SK-N-MC (cell line): Measurements from ENCODE around the gene EEF1A1.

Experiments
- EZH2 ChIP-seq: fragments of 200-600 bp; sonication (generic); IDR thresholded peaks from one replicate; pipeline ENCODE4 v1.6.1; 2017; ENCODE audit warnings: antibody characterized with exemption
- FOXP2 ChIP-seq: optimal IDR thresholded peaks from 2 replicates; pipeline ENCODE3; 2011; ENCODE audit warnings: mild to moderate bottlenecking, moderate library complexity; ENCODE audit not compliant: insufficient read depth; ENCODE audit errors: extremely low read length, control extremely low read depth
- POLR2AphosphoS5 ChIP-seq: IDR thresholded peaks from 2 replicates; pipeline ENCODE4 v1.6.1; 2012; ENCODE audit warnings: mild to moderate bottlenecking, low read depth, low read length, borderline replicate concordance

GRCh38 chr6:73556836-73557235 is 36.0 kb upstream of the EEF1A1 start:
- TF ChIP-seq POLR2AphosphoS5, result no peak
- no peak for TF ChIP-seq EZH2
- TF ChIP-seq FOXP2, result no peak
